PC-9 (cell line): ENCODE measurements around the gene GPRASP1. TPM values are rescaled to one million over a fixed set of nuclear protein-coding genes. Genes with fewer than 3 reads are reported as not detected.
"Not testable (repeated sequence)": the region's sequence is repeated elsewhere in the genome, so short reads cannot be mapped to it uniquely, and the experiment has no call there.

Experiments used
- BruUV-seq: library from RNA; stranded (reverse); fragments of 400-500 nt; replicated peaks from 2 replicates; lab custom pipeline; 2021; lab: Mats Ljungman, UMichigan
- CTCF ChIA-PET: fragments of 300-600 bp; sonication (Branson Sonifier 250); formaldehyde crosslinking; loops from one replicate; lab custom pipeline; 2022; ENCODE audit warnings: antibody characterized with exemption; lab: Charles Lee
- POLR2A ChIA-PET: fragments of 300-600 bp; sonication (Branson Sonifier 250); formaldehyde crosslinking; loops from one replicate; lab custom pipeline; 2022; ENCODE audit warnings: antibody characterized with exemption; ENCODE audit not compliant: unreplicated experiment; lab: Charles Lee
- DNase-seq, 2 experiments: peaks; one replicate each; pipeline versions ENCODE4 v3.0.0 to v3.0.0-alpha.2; 2015 to 2022; ENCODE audit warnings: mixed read lengths in 1 of 2
- H2AFZ ChIP-seq: fragments of 200-600 bp; sonication (generic); 2 replicates; pipeline ENCODE4 v1.8.1; 2017; ENCODE audit warnings: antibody characterized with exemption
- H3F3A ChIP-seq: fragments of 200-600 bp; sonication (generic); 2 replicates; pipeline ENCODE4 v1.8.1; 2017; ENCODE audit warnings: antibody characterized with exemption, mild to moderate bottlenecking, low read depth; ENCODE audit not compliant: insufficient read depth
- H3K27ac ChIP-seq: fragments of 200-600 bp; sonication (generic); 2 replicates; pipeline ENCODE4 v1.6.1; 2016; ENCODE audit warnings: mixed run types
- H3K27me3 ChIP-seq: fragments of 200-600 bp; sonication (generic); 2 replicates; pipeline ENCODE4 v1.6.1; 2016; ENCODE audit warnings: low read depth, mixed run types; ENCODE audit not compliant: insufficient read depth
- H3K36me3 ChIP-seq: fragments of 200-600 bp; sonication (generic); 2 replicates; pipeline ENCODE4 v1.6.1; 2016; ENCODE audit warnings: low read depth, mixed run types
- H3K4me1 ChIP-seq: fragments of 200-600 bp; sonication (generic); replicated peaks from 2 replicates; pipeline ENCODE4 v1.6.1; 2016; ENCODE audit warnings: mixed run types; ENCODE audit not compliant: insufficient read depth
- H3K4me2 ChIP-seq: fragments of 200-600 bp; sonication (generic); 2 replicates; pipeline ENCODE4 v1.6.1; 2017; ENCODE audit warnings: mixed run types
- H3K4me3 ChIP-seq: fragments of 200-600 bp; sonication (generic); 2 replicates; pipeline ENCODE4 v1.6.1; 2016; ENCODE audit warnings: mixed run types
- H3K79me2 ChIP-seq: fragments of 200-600 bp; sonication (generic); 2 replicates; pipeline ENCODE4 v1.6.1; 2017; ENCODE audit warnings: low read depth, mixed run types
- H3K9me2 ChIP-seq: fragments of 200-600 bp; sonication (generic); 2 replicates; pipeline ENCODE4 v1.8.1; 2017; ENCODE audit warnings: mild to moderate bottlenecking; ENCODE audit not compliant: insufficient read depth
- H3K9me3 ChIP-seq: fragments of 200-600 bp; sonication (generic); 2 replicates; pipeline ENCODE4 v1.8.1; 2016; ENCODE audit warnings: low read depth; ENCODE audit not compliant: insufficient read depth
- H4K20me1 ChIP-seq: fragments of 200-600 bp; sonication (generic); 2 replicates; pipeline ENCODE4 v1.8.1; 2017; ENCODE audit not compliant: insufficient read depth
- EZH2 ChIP-seq: fragments of 200-600 bp; sonication (generic); IDR thresholded peaks from 2 replicates; pipeline ENCODE4 v1.8.0; 2017; ENCODE audit warnings: antibody characterized with exemption, low read depth
- intact Hi-C: fragments of 100-400 bp; cut with micrococcal nuclease; formaldehyde crosslinking; loops from one replicate; pipeline ENCODE4 v1.10.0; 2022; ENCODE audit not compliant: unreplicated experiment
- total RNA-seq: library from RNA; stranded (reverse); gene quantifications from 2 replicates; pipeline ENCODE4 v1.2.3, GENCODE V29; 2021
- TF ChIP-seq, protein P1 (sequence below): fragments of 200-600 bp; sonication (generic); conservative IDR thresholded peaks from 2 replicates; pipeline ENCODE4 v1.6.1; 2017; ENCODE audit warnings: mixed run types, antibody characterized with exemption, mild to moderate bottlenecking, moderate library complexity

GPRASP1 gene
- total RNA-seq, 1 experiment from 2014 or later: 1.1 TPM

DNA sequence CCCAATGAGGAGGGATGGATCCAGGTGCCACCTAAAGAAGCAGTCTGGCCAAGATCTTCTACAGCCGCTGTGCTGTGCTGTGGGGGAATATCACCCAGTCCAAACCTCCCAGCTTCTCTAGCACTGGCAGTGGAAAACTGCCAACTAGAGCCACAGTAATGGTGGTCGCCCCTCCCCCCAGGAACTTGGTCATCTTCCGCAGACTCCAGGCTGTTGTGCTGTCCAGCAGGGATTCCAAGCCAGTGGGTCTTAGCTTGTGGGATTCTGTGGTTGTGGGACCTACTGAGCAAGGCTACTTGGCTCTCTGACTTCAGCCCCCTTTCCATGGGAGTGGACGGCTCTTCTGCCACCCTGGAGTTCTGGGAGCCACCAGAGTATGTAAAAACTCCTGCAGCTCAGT, 18.2 kb downstream of the GPRASP1 start:
- no peaks in the 10 kb centered on the region for H3K9me2 ChIP-seq
- no peak overlapping the region for H2AFZ ChIP-seq
- H3K4me3 ChIP-seq: no peak overlapping the region
- CTCF ChIA-PET: no interaction called here
- H3K4me1 ChIP-seq: no peaks in the 10 kb centered on the region
- BruUV-seq: no TSS peak
- no peak for DNase-seq
- intact Hi-C loops: no loop called here
- H3K27me3 ChIP-seq: no peaks in the 10 kb centered on the region
- POLR2A ChIA-PET: no interaction called here
- H3K36me3 ChIP-seq: no peaks in the 10 kb centered on the region
- H3K9me3 ChIP-seq: no peaks in the 10 kb centered on the region
- TF ChIP-seq EZH2: no peak
- TF ChIP-seq, protein P1, sequence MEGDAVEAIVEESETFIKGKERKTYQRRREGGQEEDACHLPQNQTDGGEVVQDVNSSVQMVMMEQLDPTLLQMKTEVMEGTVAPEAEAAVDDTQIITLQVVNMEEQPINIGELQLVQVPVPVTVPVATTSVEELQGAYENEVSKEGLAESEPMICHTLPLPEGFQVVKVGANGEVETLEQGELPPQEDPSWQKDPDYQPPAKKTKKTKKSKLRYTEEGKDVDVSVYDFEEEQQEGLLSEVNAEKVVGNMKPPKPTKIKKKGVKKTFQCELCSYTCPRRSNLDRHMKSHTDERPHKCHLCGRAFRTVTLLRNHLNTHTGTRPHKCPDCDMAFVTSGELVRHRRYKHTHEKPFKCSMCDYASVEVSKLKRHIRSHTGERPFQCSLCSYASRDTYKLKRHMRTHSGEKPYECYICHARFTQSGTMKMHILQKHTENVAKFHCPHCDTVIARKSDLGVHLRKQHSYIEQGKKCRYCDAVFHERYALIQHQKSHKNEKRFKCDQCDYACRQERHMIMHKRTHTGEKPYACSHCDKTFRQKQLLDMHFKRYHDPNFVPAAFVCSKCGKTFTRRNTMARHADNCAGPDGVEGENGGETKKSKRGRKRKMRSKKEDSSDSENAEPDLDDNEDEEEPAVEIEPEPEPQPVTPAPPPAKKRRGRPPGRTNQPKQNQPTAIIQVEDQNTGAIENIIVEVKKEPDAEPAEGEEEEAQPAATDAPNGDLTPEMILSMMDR: no peak
- no peaks in the 10 kb centered on the region for H4K20me1 ChIP-seq
- no peak overlapping the region for H3K27ac ChIP-seq
- no peak overlapping the region for H3K4me2 ChIP-seq
- no peaks in the 10 kb centered on the region for H3F3A ChIP-seq
- H3K79me2 ChIP-seq: no peaks in the 10 kb centered on the region

DNA sequence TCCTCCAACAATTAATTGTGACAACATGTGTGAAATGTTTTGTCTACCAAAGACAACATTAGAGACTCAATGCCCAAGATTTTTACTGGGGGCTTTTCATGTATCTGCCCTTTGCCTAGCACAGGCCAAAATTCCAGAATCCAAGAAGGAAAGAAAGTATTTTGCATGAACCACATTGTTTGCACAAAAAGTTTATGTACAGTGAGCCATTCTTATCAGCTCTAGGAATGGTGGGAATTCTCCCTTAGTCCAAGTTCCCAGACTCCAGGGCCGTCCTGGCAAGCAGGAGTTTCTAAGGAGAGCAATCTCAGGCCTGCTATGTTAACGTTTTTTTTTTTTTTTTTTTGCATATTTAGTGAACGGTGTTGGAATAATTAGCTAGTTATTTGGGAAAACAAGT, 21.6 kb downstream of the GPRASP1 start:
- TF ChIP-seq EZH2: no peak
- TF ChIP-seq, protein P1: no peak
- H3K27ac ChIP-seq: no peak overlapping the region
- no peaks in the 10 kb centered on the region for H3K36me3 ChIP-seq
- intact Hi-C loops: no loop called here
- no peaks in the 10 kb centered on the region for H3K9me3 ChIP-seq
- no peaks in the 10 kb centered on the region for H3F3A ChIP-seq
- no peaks in the 10 kb centered on the region for H3K9me2 ChIP-seq
- ChIA-PET CTCF (interaction anchor here (0.6 to 0.7 kb wide), 2 partner anchors 27 to 634 kb away, joined by 4 to 5 read pairs; no protein-coding TSS in a partner anchor), POLR2A (no interaction called here)
- H3K27me3 ChIP-seq: no peaks in the 10 kb centered on the region
- H3K4me1 ChIP-seq: no peaks in the 10 kb centered on the region
- no peak overlapping the region for H2AFZ ChIP-seq
- no peaks in the 10 kb centered on the region for H3K79me2 ChIP-seq
- H3K4me3 ChIP-seq: no peak overlapping the region
- no peak overlapping the region for H3K4me2 ChIP-seq
- no peaks in the 10 kb centered on the region for H4K20me1 ChIP-seq
- no peak for DNase-seq
- BruUV-seq: no TSS peak

DNA sequence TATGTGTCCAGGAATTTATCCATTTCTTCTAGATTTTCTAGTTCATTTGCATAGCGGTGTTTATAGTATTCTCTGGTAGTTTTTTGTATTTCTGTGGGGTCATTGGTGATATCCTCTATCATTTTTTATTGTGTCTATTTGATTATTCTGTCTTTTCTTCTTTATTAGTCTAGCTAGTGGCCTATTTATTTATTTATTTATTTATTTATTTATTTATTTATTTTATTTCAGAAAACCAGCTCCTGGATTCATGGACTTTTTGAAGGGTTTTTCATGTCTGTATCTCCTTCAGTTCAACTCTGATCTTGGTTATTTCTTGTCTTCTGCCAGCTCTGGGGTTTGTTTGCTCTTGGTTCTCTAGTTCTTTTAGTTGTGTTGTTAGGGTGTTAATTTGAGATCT, 26.2 kb downstream of the GPRASP1 start:
- H3K27me3 ChIP-seq, H2AFZ ChIP-seq, H3K27ac ChIP-seq, H3K9me2 ChIP-seq, BruUV-seq, H3K4me1 ChIP-seq, DNase-seq, H3K79me2 ChIP-seq, H3K9me3 ChIP-seq, CTCF ChIA-PET, H3F3A ChIP-seq, POLR2A ChIA-PET, H4K20me1 ChIP-seq, intact Hi-C loops, H3K36me3 ChIP-seq, H3K4me2 ChIP-seq, H3K4me3 ChIP-seq: not testable (repeated sequence)

DNA sequence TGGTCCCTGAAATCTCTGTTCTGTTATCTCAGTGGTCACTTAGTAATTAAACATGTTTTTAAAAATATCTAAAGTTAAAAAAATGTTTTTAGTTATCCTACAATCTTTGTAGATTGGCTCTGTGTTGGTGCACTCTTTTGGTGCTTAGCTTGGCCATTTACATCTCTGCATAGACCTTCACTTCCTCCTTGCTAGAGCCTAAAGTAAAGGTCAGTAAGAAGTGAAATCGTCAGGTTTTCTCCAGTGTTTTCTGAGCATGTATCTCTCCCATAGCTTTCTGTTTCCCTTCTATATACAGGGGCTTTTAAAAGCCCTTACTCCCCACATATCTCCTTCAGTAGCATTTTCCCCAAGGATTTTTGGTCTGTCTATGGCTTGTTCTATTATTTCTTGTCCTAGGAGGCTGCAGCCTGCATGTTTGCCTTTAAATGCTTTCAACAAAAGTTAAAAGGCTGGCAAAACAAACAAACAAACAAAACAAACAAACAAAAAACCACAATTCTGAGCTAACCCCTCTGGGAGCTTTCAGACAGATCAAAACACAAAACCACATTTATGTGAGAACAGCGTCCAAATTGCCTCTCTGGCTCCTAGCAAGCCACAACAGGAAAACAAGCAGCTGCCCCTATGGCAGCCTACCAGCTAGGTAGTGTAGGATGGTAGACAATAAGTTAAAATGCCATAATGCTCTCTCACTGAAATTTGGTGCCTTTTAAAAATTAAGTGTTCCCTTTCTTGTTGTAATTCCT, 33.7 kb downstream of the GPRASP1 start:
- H3K79me2 ChIP-seq: no peaks in the 10 kb centered on the region
- H3K4me1 ChIP-seq: no peaks in the 10 kb centered on the region
- no peak overlapping the region for H3K4me2 ChIP-seq
- no peak overlapping the region for H2AFZ ChIP-seq
- no peaks in the 10 kb centered on the region for H3K9me3 ChIP-seq
- H3K9me2 ChIP-seq: no peaks in the 10 kb centered on the region
- H3K27me3 ChIP-seq: no peaks in the 10 kb centered on the region
- no peak overlapping the region for H3K27ac ChIP-seq
- ChIA-PET CTCF (no interaction called here), POLR2A (no interaction called here)
- no peaks in the 10 kb centered on the region for H4K20me1 ChIP-seq
- H3K4me3 ChIP-seq: no peak overlapping the region
- no peaks in the 10 kb centered on the region for H3K36me3 ChIP-seq
- BruUV-seq: no TSS peak
- intact Hi-C loops: no loop called here
- no peak for DNase-seq
- no peaks in the 10 kb centered on the region for H3F3A ChIP-seq
- no peak for TF ChIP-seq EZH2
- TF ChIP-seq, protein P1: no peak
